Measurements from ENCODE around the gene PIK3C3.

- TF ChIP-seq CTCF (IDR thresholded peaks at IDR 0.05), result no peak
- no peak for TF ChIP-seq POLR2A (IDR thresholded peaks at IDR 0.05)
These were observed 171.6 kb downstream of the PIK3C3 start for GRCh38 chr18:42126586-42126985.

Data from adrenal gland (tissue), 5 donors.